HepG2 (cell line): ENCODE data around the gene SPOP. TPM values are rescaled to one million over a fixed set of nuclear protein-coding genes. Genes with fewer than 3 reads are reported as not detected.

Experiments used
- ATAC-seq: fragments of 200-7000 bp; cut with Tn5 transposase; 3 replicates; pipeline ENCODE4 v1.9.1; 2020; ENCODE audit warnings: mild to moderate bottlenecking, moderate library complexity
- BruUV-seq: library from RNA; stranded (reverse); fragments of 400-500 nt; replicated peaks from 2 replicates; lab custom pipeline; 2021; lab: Mats Ljungman, UMichigan
- CTCF ChIA-PET: fragments of 300-600 bp; formaldehyde crosslinking; extraction: SDS; loops from one replicate; lab custom pipeline; 2021; ENCODE audit warnings: low total read pairs, inconsistent platforms, low intra/inter-chr PET ratio; lab: Yijun Ruan, JAX
- POLR2A ChIA-PET: fragments of 350-600 bp; sonication (Branson Sonifier 250); formaldehyde crosslinking; loops from one replicate; lab custom pipeline; 2020; ENCODE audit warnings: antibody characterized with exemption, inconsistent platforms; lab: Yijun Ruan, JAX
- DNase-seq: peaks from one replicate; pipeline ENCODE4 v3.0.0-alpha.2; 2015; ENCODE audit warnings: low spot score
- FAIRE-seq: peaks from 3 replicates; lab custom pipeline; 2011; peaks lifted over from hg19 to GRCh38; lab: Jason Lieb, UNC
- H2AFZ ChIP-seq: one replicate; pipeline ENCODE4 v1.6.1; 2011; ENCODE audit warnings: low read length, inconsistent platforms
- H3K27ac ChIP-seq: fragments of 300-600 bp; 3 replicates; pipeline ENCODE4 v1.8.0; 2011; ENCODE audit warnings: mixed run types, mild to moderate bottlenecking, mixed read lengths, low read length, inconsistent platforms; ENCODE audit not compliant: insufficient read depth; ENCODE audit errors: extremely low read length
- H3K27me3 ChIP-seq, 2 experiments: fragments of 200-600 bp in 1 of 2; 2 replicates in 1 of 2; 3 replicates in 1 of 2; pipeline versions ENCODE4 v1.6.0 to v1.8.0; 2011; ENCODE audit warnings: low read length in 2 of 2, mild to moderate bottlenecking in 2 of 2, moderate library complexity in 2 of 2, inconsistent platforms in 1 of 2; ENCODE audit not compliant: insufficient read depth in 2 of 2, control insufficient read depth in 1 of 2
- H3K36me3 ChIP-seq, 2 experiments: fragments of 200-600 bp in 1 of 2; replicated peaks in 1 of 2; 2 replicates in 1 of 2; 3 replicates in 1 of 2; pipeline versions ENCODE4 v1.5.1 to v1.8.0; 2011; ENCODE audit warnings: low read length in 2 of 2, inconsistent platforms in 1 of 2; ENCODE audit not compliant: insufficient read depth in 2 of 2, control insufficient read depth in 1 of 2
- H3K4me1 ChIP-seq: 2 replicates; pipeline ENCODE4 v1.5.1; 2012; ENCODE audit warnings: low read length, inconsistent platforms; ENCODE audit not compliant: insufficient read depth
- H3K4me2 ChIP-seq: 2 replicates; pipeline ENCODE4 v1.6.0; 2011; ENCODE audit warnings: low read depth, low read length, inconsistent platforms
- H3K4me3 ChIP-seq, 3 experiments: fragments of 200-600 bp in 1 of 3; sonication (generic), shearing (Covaris generic) in 1 of 3; replicated peaks in 1 of 3; 2 replicates each; pipeline ENCODE4 v1.5.1; 2011 to 2016; ENCODE audit warnings: low read length in 3 of 3, inconsistent platforms in 2 of 3, low read depth in 2 of 3, mild to moderate bottlenecking in 2 of 3, control low read depth in 1 of 3, mixed read lengths in 1 of 3; ENCODE audit not compliant: insufficient read depth in 1 of 3
- H3K79me2 ChIP-seq: one replicate; pipeline ENCODE4 v1.6.1; 2011; ENCODE audit warnings: low read length, inconsistent platforms; ENCODE audit not compliant: insufficient read depth
- H3K9ac ChIP-seq: 2 replicates; pipeline ENCODE4 v1.6.0; 2011; ENCODE audit warnings: mild to moderate bottlenecking, low read depth, low read length, inconsistent platforms; ENCODE audit not compliant: insufficient read depth
- H3K9me3 ChIP-seq: 2 replicates; pipeline ENCODE4 v1.5.1; 2012; ENCODE audit warnings: mild to moderate bottlenecking, low read length
- H4K20me1 ChIP-seq: 2 replicates; pipeline ENCODE4 v1.6.0; 2011; ENCODE audit warnings: inconsistent platforms, mild to moderate bottlenecking, low read length, moderate library complexity; ENCODE audit not compliant: insufficient read depth
- ARID5B ChIP-seq: IDR thresholded peaks from 2 replicates; pipeline ENCODE4 v1.4.0; 2020; ENCODE audit warnings: mild to moderate bottlenecking, missing genetic modification reagents
- DMTF1 ChIP-seq: sonication (generic); formaldehyde crosslinking; IDR thresholded peaks from 2 replicates; pipeline ENCODE4 v1.4.0; 2020; ENCODE audit warnings: mild to moderate bottlenecking, missing genetic modification reagents
- ZNF230 ChIP-seq: sonication (generic); formaldehyde crosslinking; IDR thresholded peaks from 2 replicates; pipeline ENCODE4 v1.4.0; 2020; ENCODE audit warnings: mild to moderate bottlenecking, missing genetic modification reagents
- ZNF569 ChIP-seq: sonication (generic); formaldehyde crosslinking; IDR thresholded peaks from 2 replicates; pipeline ENCODE4 v1.5.0; 2020; ENCODE audit warnings: mild to moderate bottlenecking, missing genetic modification reagents, moderate library complexity, borderline replicate concordance
- WGBS: methylation state at CpG from one replicate; pipeline ENCODE4 v1.1.6; 2017; ENCODE audit warnings: low lambda C conversion rate; 5-methylcytosine and 5-hydroxymethylcytosine counted together
- in situ Hi-C: cut with HindIII; loops from 2 replicates; pipeline ENCODE4 v1.10.0; 2017; ENCODE audit warnings: low pct_unique_long_range_greater_than_20kb; ENCODE audit not compliant: extremely low pct_ligation_motif_present
- intact Hi-C: fragments of 100-400 bp; cut with micrococcal nuclease; formaldehyde crosslinking; loops from one replicate; pipeline ENCODE4 v1.10.0; 2022; ENCODE audit not compliant: unreplicated experiment
- polyA plus RNA-seq, 8 experiments: library from polyadenylated mRNA; depleted of rRNA in 3 of 8; stranded (reverse) in 7 of 8; unstranded in 1 of 8; fragments of >200 nt; fragmentation: Illumina TruSeq in 4 of 8; extraction: Trizol in 4 of 8; gene quantifications; 2 replicates each; pipeline versions ENCODE4 v1.2.1 to v1.2.3, GENCODE V29; 2011 to 2016; ENCODE audit warnings: low read depth in 4 of 8, missing spikeins in 1 of 8, mixed read lengths in 1 of 8; ENCODE audit not compliant: insufficient read depth in 1 of 8
- total RNA-seq, 5 experiments: library from RNA; depleted of rRNA; stranded (reverse); fragments of >200 nt; fragmentation: Illumina TruSeq; extraction: Trizol; gene quantifications; 2 replicates each; pipeline ENCODE4 v1.2.3, GENCODE V29; 2016; ENCODE audit warnings: low read depth in 1 of 5
- TF ChIP-seq, protein P1 (sequence below): sonication (generic); formaldehyde crosslinking; IDR thresholded peaks from 2 replicates; pipeline ENCODE4 v1.8.0; 2023; ENCODE audit warnings: mild to moderate bottlenecking, missing genetic modification reagents

The SPOP gene
- total and polyA plus RNA-seq, 2 of the 13 experiments (the other 11 are each of a cell fraction or from before 2014, with no cell fraction given): 52.8 to 60.8 TPM

- H3K27ac ChIP-seq: no peak overlapping the region
- TF ChIP-seq, protein P1, sequence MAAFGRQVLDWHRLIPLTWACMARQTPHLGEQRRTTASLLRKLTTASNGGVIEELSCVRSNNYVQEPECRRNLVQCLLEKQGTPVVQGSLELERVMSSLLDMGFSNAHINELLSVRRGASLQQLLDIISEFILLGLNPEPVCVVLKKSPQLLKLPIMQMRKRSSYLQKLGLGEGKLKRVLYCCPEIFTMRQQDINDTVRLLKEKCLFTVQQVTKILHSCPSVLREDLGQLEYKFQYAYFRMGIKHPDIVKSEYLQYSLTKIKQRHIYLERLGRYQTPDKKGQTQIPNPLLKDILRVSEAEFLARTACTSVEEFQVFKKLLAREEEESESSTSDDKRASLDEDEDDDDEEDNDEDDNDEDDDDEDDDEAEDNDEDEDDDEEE: no peak
- TF ChIP-seq DMTF1 (CRISPR knock-in tag) (no peak), ARID5B (CRISPR knock-in tag) (no peak), ZNF569 (CRISPR knock-in tag) (no peak), ZNF230 (CRISPR knock-in tag) (no peak)
- TF ChIP-seq, all 625 proteins: peak for 0
- no TSS peak for BruUV-seq
- ChIA-PET POLR2A (interaction anchor here (1.5 kb wide), 1 partner anchor 84 kb away, joined by 4 read pairs; the partner anchor contains the start of gene FAM117A), CTCF (no interaction called here)
- Histone ChIP-seq H3K27me3 (no peaks in the 10 kb centered on the region; a peak in 1 of 5 replicates), H4K20me1 (peaks cover 7% of the 10 kb centered on the region; the same call in 1 of the 2 replicates), H3K4me1 (peaks cover 44% of the 10 kb centered on the region), H3K9me3 (no peaks in the 10 kb centered on the region), H3K36me3 (peaks cover 0 to 3% of the 10 kb centered on the region in 2 experiments; a peak in 2 of 5 replicates), H2AFZ (no peak overlapping the region), H3K9ac (no peak overlapping the region), H3K4me3 (no peak overlapping the region), H3K79me2 (peaks cover 21% of the 10 kb centered on the region), H3K4me2 (peak overlapping the region; percentile 1; the same call in 1 of the 2 replicates)
- intact Hi-C loops: no loop called here
- DNase-seq (no peak), FAIRE-seq (no peak), ATAC-seq (no peak)
- WGBS: 56% methylated on average over 6 of the region's 6 CpGs
- in situ Hi-C loops: no loop called here
These were observed 2.4 kb upstream of the SPOP start for GRCh38 chr17:49680314-49680713.
